Mesenchymal stem cell (in vitro differentiated cells and primary cell): Measurements from ENCODE around the gene AFF1.

ENCODE experiments used
- DNase-seq: peaks from one replicate; pipeline ENCODE4 v3.0.0-alpha.2; 2013
- H2AFZ ChIP-seq: one replicate; pipeline ENCODE4 v1.6.1; 2013; ENCODE audit warnings: low read depth, mild to moderate bottlenecking, control low read depth, inconsistent platforms, low read length, moderate library complexity
- H2AK5ac ChIP-seq: 2 replicates; pipeline ENCODE4 v1.6.1; 2013; ENCODE audit warnings: low read length, moderate library complexity, mild to moderate bottlenecking, inconsistent platforms; ENCODE audit not compliant: severe bottlenecking
- H2BK120ac ChIP-seq: one replicate; pipeline ENCODE4 v1.6.1; 2013; ENCODE audit warnings: low read depth, mild to moderate bottlenecking, inconsistent platforms, low read length, moderate library complexity
- H2BK12ac ChIP-seq, 2 experiments: one replicate each; pipeline ENCODE4 v1.6.1; 2013; ENCODE audit warnings: inconsistent platforms in 2 of 2, low read length in 2 of 2, mild to moderate bottlenecking in 2 of 2, moderate library complexity in 2 of 2, control low read depth in 1 of 2
- H2BK15ac ChIP-seq: one replicate; pipeline ENCODE4 v1.6.1; 2013; ENCODE audit warnings: mild to moderate bottlenecking, low read depth, inconsistent platforms; ENCODE audit not compliant: poor library complexity, severe bottlenecking
- H2BK5ac ChIP-seq: 2 replicates; pipeline ENCODE4 v1.6.1; 2013; ENCODE audit warnings: low read depth, mild to moderate bottlenecking, low read length, control low read depth, inconsistent platforms; ENCODE audit not compliant: poor library complexity, severe bottlenecking
- H3K14ac ChIP-seq, 2 experiments: one replicate each; pipeline ENCODE4 v1.6.1; 2013; ENCODE audit warnings: inconsistent platforms in 2 of 2, low read length in 2 of 2, control low read depth in 1 of 2, mild to moderate bottlenecking in 1 of 2, moderate library complexity in 1 of 2
- H3K18ac ChIP-seq, 2 experiments: one replicate each; pipeline ENCODE4 v1.6.1; 2013; ENCODE audit warnings: inconsistent platforms in 2 of 2, low read length in 2 of 2, control low read depth in 1 of 2, low read depth in 1 of 2, mild to moderate bottlenecking in 1 of 2
- H3K23ac ChIP-seq, 2 experiments: one replicate each; pipeline ENCODE4 v1.6.1; 2013; ENCODE audit warnings: inconsistent platforms in 2 of 2, low read length in 2 of 2, mild to moderate bottlenecking in 2 of 2, moderate library complexity in 2 of 2, control low read depth in 1 of 2
- H3K27ac ChIP-seq: 2 replicates; pipeline ENCODE4 v1.5.1; 2013; ENCODE audit warnings: mild to moderate bottlenecking, moderate library complexity, low read length, control low read depth, inconsistent platforms; ENCODE audit not compliant: poor library complexity, severe bottlenecking
- H3K27me3 ChIP-seq, 2 experiments: 2 replicates each; pipeline versions ENCODE4 v1.6.1 to v1.7.0; 2013; ENCODE audit warnings: low read length in 2 of 2, mild to moderate bottlenecking in 2 of 2, moderate library complexity in 2 of 2, control low read depth in 1 of 2, inconsistent platforms in 1 of 2; ENCODE audit not compliant: control insufficient read depth in 1 of 2, insufficient read depth in 1 of 2
- H3K36me3 ChIP-seq, 2 experiments: 2 replicates each; pipeline versions ENCODE4 v1.6.1 to v1.7.0; 2013; ENCODE audit warnings: low read length in 2 of 2, control low read depth in 1 of 2, inconsistent platforms in 1 of 2, low read depth in 1 of 2, mild to moderate bottlenecking in 1 of 2; ENCODE audit not compliant: insufficient read depth in 2 of 2, control insufficient read depth in 1 of 2
- H3K4ac ChIP-seq, 2 experiments: one replicate each; pipeline ENCODE4 v1.6.1; 2013; ENCODE audit warnings: inconsistent platforms in 2 of 2, low read length in 2 of 2, mild to moderate bottlenecking in 2 of 2, moderate library complexity in 2 of 2, control low read depth in 1 of 2, low read depth in 1 of 2
- H3K4me1 ChIP-seq: 2 replicates; pipeline ENCODE4 v1.6.1; 2013; ENCODE audit warnings: low read depth, low read length, control low read depth; ENCODE audit not compliant: control insufficient read depth, insufficient read depth
- H3K4me2 ChIP-seq: 2 replicates; pipeline ENCODE4 v1.6.1; 2013; ENCODE audit warnings: low read length, mild to moderate bottlenecking, inconsistent platforms; ENCODE audit not compliant: poor library complexity, severe bottlenecking
- H3K4me3 ChIP-seq, 2 experiments: 2 replicates each; pipeline versions ENCODE4 v1.5.1 to v1.7.0; 2013; ENCODE audit warnings: low read length in 2 of 2, mild to moderate bottlenecking in 2 of 2, control low read depth in 1 of 2, low read depth in 1 of 2; ENCODE audit not compliant: insufficient read depth in 1 of 2
- H3K79me1 ChIP-seq: replicated peaks from 2 replicates; pipeline ENCODE4 v1.6.1; 2013; ENCODE audit warnings: mild to moderate bottlenecking, control low read depth, low read length, inconsistent platforms; ENCODE audit not compliant: poor library complexity, severe bottlenecking
- H3K9ac ChIP-seq: 2 replicates; pipeline ENCODE4 v1.7.0; 2013; ENCODE audit warnings: mild to moderate bottlenecking, low read length, moderate library complexity
- H3K9me3 ChIP-seq: 2 replicates; pipeline ENCODE4 v1.7.0; 2013; ENCODE audit warnings: mild to moderate bottlenecking, low read length; ENCODE audit not compliant: control insufficient read depth
- H4K8ac ChIP-seq: one replicate; pipeline ENCODE4 v1.6.1; 2013; ENCODE audit warnings: inconsistent platforms, mild to moderate bottlenecking, low read length, moderate library complexity
- H4K91ac ChIP-seq: one replicate; pipeline ENCODE4 v1.6.1; 2013; ENCODE audit warnings: mild to moderate bottlenecking, low read length, inconsistent platforms
- WGBS: methylation state at CpG from one replicate; pipeline ENCODE4 v1.1.7; 2013; ENCODE audit warnings: mixed read lengths; 5-methylcytosine and 5-hydroxymethylcytosine counted together

Gene AFF1

GRCh38 chr4:87133183-87133582 is 198.4 kb downstream of the AFF1 start:
- Histone ChIP-seq H4K91ac (no peak overlapping the region), H3K9me3 (no peaks in the 10 kb centered on the region), H3K9ac (no peak overlapping the region), H2AFZ (no peak overlapping the region), H4K8ac (no peak overlapping the region), H2BK12ac (no peak overlapping the region), H3K4me2 (no peak overlapping the region), H3K4me1 (no peaks in the 10 kb centered on the region), H2BK120ac (no peak overlapping the region), H3K14ac (no peak overlapping the region), H3K23ac (no peak overlapping the region), H2AK5ac (no peak overlapping the region), H3K79me1 (no peaks in the 10 kb centered on the region), H3K18ac (no peak overlapping the region), H3K4me3 (no peak overlapping the region), H3K36me3 (peaks cover 22 to 97% of the 10 kb centered on the region in 2 experiments), H3K27ac (no peak overlapping the region), H2BK5ac (no peak overlapping the region), H2BK15ac (no peak overlapping the region), H3K4ac (no peak overlapping the region), H3K27me3 (no peaks in the 10 kb centered on the region)
- no peak for DNase-seq
- 95% methylated on average over 2 of the region's 2 CpGs for WGBS

- no peak overlapping the region for H3K4me2 ChIP-seq
- H3K4me3 ChIP-seq = no peak overlapping the region
- no peaks in the 10 kb centered on the region for H3K79me1 ChIP-seq
- H3K18ac ChIP-seq = no peak overlapping the region
- no peaks in the 10 kb centered on the region for H3K9me3 ChIP-seq
- H3K23ac ChIP-seq = no peak overlapping the region
- WGBS = 88% methylated on average over 3 of the region's 3 CpGs
- no peak overlapping the region for H2BK15ac ChIP-seq
- H2AK5ac ChIP-seq = no peak overlapping the region
- H4K8ac ChIP-seq = no peak overlapping the region
- no peak overlapping the region for H3K14ac ChIP-seq
- no peak overlapping the region for H3K9ac ChIP-seq
- no peak overlapping the region for H2BK12ac ChIP-seq
- H3K27ac ChIP-seq = no peak overlapping the region
- H3K27me3 ChIP-seq = no peaks in the 10 kb centered on the region
- no peak overlapping the region for H4K91ac ChIP-seq
- no peak overlapping the region for H2BK120ac ChIP-seq
- H2AFZ ChIP-seq = no peak overlapping the region
- H3K36me3 ChIP-seq = peaks cover 22 to 96% of the 10 kb centered on the region in 2 experiments
- DNase-seq = no peak
- H3K4ac ChIP-seq = no peak overlapping the region
- no peak overlapping the region for H2BK5ac ChIP-seq
- H3K4me1 ChIP-seq = no peaks in the 10 kb centered on the region
Measured at GRCh38 chr4:87134122-87134521, 199.3 kb downstream of the AFF1 start.

GRCh38 chr4:87141428-87141827 is 206.6 kb downstream of the AFF1 start:
- no peak overlapping the region for H4K91ac ChIP-seq
- DNase-seq = no peak
- peaks cover 0 to 72% of the 10 kb centered on the region in 2 experiments for H3K36me3 ChIP-seq
- H3K4me2 ChIP-seq = no peak overlapping the region
- no peak overlapping the region for H3K18ac ChIP-seq
- H3K4me1 ChIP-seq = no peaks in the 10 kb centered on the region
- H3K27ac ChIP-seq = no peak overlapping the region
- H3K4me3 ChIP-seq = no peak overlapping the region
- no peaks in the 10 kb centered on the region for H3K9me3 ChIP-seq
- no peak overlapping the region for H2AFZ ChIP-seq
- H3K79me1 ChIP-seq = peaks cover 3% of the 10 kb centered on the region
- H2BK15ac ChIP-seq = no peak overlapping the region
- no peak overlapping the region for H2BK120ac ChIP-seq
- no peak overlapping the region for H4K8ac ChIP-seq
- no peaks in the 10 kb centered on the region for H3K27me3 ChIP-seq
- no peak overlapping the region for H3K4ac ChIP-seq
- no peak overlapping the region for H2BK12ac ChIP-seq
- H2AK5ac ChIP-seq = no peak overlapping the region
- WGBS = 100% methylated on average over 1 of the region's 3 CpGs
- H3K23ac ChIP-seq = no peak overlapping the region
- no peak overlapping the region for H3K14ac ChIP-seq
- no peak overlapping the region for H3K9ac ChIP-seq
- H2BK5ac ChIP-seq = no peak overlapping the region

DNA sequence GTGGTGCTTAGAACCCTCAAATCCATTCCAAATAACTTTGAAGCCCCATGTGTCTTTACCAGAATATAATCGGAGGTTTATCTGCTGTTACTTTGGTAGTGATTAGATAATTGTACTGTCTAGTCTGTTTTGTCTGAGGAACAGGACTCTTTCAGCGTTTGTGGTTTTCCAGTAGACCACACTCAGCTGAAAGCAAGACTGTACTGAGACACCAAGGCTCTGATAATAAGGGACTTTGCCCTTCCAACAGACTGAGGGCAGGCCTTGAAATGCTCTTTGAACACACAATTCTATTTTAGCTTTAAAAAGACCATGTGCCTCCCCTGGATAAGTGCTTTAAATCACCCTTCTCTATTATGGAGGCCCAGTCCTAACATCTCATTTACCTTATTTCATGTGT is 209.5 kb downstream of the AFF1 start:
- Histone ChIP-seq H3K14ac (no peak overlapping the region), H2BK12ac (no peak overlapping the region), H2AFZ (no peak overlapping the region), H3K36me3 (peaks cover 0 to 45% of the 10 kb centered on the region in 2 experiments), H2AK5ac (no peak overlapping the region), H2BK5ac (no peak overlapping the region), H4K8ac (no peak overlapping the region), H3K4me2 (no peak overlapping the region), H3K27ac (no peak overlapping the region), H2BK120ac (no peak overlapping the region), H3K4ac (no peak overlapping the region), H3K18ac (no peak overlapping the region), H3K9me3 (no peaks in the 10 kb centered on the region), H4K91ac (no peak overlapping the region), H3K4me3 (no peak overlapping the region), H3K27me3 (no peaks in the 10 kb centered on the region), H3K9ac (no peak overlapping the region), H3K23ac (no peak overlapping the region), H3K4me1 (no peaks in the 10 kb centered on the region), H2BK15ac (no peak overlapping the region), H3K79me1 (peaks cover 3% of the 10 kb centered on the region)
- no peak for DNase-seq
- 96% methylated on average over 2 of the region's 2 CpGs for WGBS
